ENCODE measurements around the gene SUB1. TPM values are rescaled to one million over a fixed set of nuclear protein-coding genes. Genes with fewer than 3 reads are reported as not detected.

Gene SUB1
- total RNA-seq, 1 experiment from 2014 or later = 324 TPM

DNA sequence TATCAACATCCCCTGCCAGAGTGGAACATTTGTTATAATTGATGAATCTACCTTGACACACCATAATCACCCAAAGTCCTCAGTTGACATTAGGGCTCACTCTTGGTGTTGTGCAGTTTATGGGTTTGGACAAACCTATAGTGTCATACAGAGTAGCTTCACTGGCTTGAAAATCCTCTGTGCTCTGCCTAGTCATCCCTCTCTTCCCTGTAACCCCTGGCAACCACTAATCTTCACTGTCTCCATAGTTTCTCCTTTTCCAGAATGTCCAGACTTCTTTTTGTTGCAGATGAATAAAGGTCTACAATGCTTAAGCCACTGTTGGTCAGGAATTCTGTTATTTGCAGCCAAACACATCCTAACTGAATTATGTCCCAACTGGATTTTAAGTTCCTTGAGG lies 22.5 kb upstream of the SUB1 start:
- ChIA-PET CTCF (no interaction called here), POLR2A (ENCODE audit: low non-redundant PET) (no interaction called here)
- TF ChIP-seq EZH2 (IDR thresholded peaks at IDR 0.05; ENCODE audit: borderline replicate concordance, low read depth, low read length, poor library complexity, severe bottlenecking) = no peak
- TF ChIP-seq, protein P1, sequence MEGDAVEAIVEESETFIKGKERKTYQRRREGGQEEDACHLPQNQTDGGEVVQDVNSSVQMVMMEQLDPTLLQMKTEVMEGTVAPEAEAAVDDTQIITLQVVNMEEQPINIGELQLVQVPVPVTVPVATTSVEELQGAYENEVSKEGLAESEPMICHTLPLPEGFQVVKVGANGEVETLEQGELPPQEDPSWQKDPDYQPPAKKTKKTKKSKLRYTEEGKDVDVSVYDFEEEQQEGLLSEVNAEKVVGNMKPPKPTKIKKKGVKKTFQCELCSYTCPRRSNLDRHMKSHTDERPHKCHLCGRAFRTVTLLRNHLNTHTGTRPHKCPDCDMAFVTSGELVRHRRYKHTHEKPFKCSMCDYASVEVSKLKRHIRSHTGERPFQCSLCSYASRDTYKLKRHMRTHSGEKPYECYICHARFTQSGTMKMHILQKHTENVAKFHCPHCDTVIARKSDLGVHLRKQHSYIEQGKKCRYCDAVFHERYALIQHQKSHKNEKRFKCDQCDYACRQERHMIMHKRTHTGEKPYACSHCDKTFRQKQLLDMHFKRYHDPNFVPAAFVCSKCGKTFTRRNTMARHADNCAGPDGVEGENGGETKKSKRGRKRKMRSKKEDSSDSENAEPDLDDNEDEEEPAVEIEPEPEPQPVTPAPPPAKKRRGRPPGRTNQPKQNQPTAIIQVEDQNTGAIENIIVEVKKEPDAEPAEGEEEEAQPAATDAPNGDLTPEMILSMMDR (conservative IDR thresholded peaks at IDR 0.05; ENCODE audit: low read depth, low read length) = no peak
- Histone ChIP-seq H3K9me3 (ENCODE audit: low read depth, low read length, poor library complexity, severe bottlenecking) (no peaks in the 10 kb centered on the region), H3K36me3 (ENCODE audit: insufficient read depth, low read length, poor library complexity, severe bottlenecking) (no peaks in the 10 kb centered on the region), H3K27ac (ENCODE audit: low read depth, low read length, poor library complexity, severe bottlenecking) (no peak overlapping the region), H3K27me3 (replicated peaks; ENCODE audit: insufficient read depth, low read depth, low read length, poor library complexity) (no peaks in the 10 kb centered on the region), H3K4me3 (ENCODE audit: low read depth, low read length, poor library complexity, severe bottlenecking) (no peak overlapping the region), H3K4me1 (ENCODE audit: insufficient read depth, low read length, poor library complexity, severe bottlenecking) (no peaks in the 10 kb centered on the region)
- DNase-seq (ENCODE audit: low spot score) = no peak
- intact Hi-C loops (cut with micrococcal nuclease; ENCODE audit: unreplicated experiment) = no loop called here
- BruUV-seq (replicated peaks) = no TSS peak

DNA sequence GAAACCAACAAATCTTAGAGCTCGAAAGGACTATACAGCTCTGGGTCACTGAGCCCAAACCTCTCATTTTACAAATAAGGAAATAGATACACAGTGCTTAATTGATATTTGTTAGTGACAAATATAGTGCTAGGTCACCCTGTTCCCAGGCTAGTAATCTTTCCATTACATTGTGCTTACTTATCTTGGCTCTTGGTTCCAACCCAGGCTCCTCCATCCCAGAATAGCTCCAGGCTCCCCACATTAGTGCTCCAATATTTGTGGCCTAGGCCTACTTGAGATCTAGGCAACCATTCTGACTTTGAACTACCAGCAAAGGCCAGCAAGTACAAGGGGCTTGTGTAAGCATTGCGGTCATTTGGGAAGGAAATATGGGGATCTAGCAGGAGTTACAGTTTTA lies 21.7 kb upstream of the SUB1 start:
- H3K4me3 ChIP-seq (ENCODE audit: low read depth, low read length, poor library complexity, severe bottlenecking) = no peak overlapping the region
- no peak overlapping the region for H3K27ac ChIP-seq (ENCODE audit: low read depth, low read length, poor library complexity, severe bottlenecking)
- ChIA-PET CTCF (no interaction called here), POLR2A (ENCODE audit: low non-redundant PET) (interaction anchor here (0.7 kb wide), 1 partner anchor 807 kb away, joined by 13 read pairs; no protein-coding TSS in a partner anchor)
- TF ChIP-seq, protein P1 (conservative IDR thresholded peaks at IDR 0.05; ENCODE audit: low read depth, low read length) = no peak
- no peak for TF ChIP-seq EZH2 (IDR thresholded peaks at IDR 0.05; ENCODE audit: borderline replicate concordance, low read depth, low read length, poor library complexity, severe bottlenecking)
- no peak for DNase-seq (ENCODE audit: low spot score)
- H3K4me1 ChIP-seq (ENCODE audit: insufficient read depth, low read length, poor library complexity, severe bottlenecking) = no peaks in the 10 kb centered on the region
- no peaks in the 10 kb centered on the region for H3K9me3 ChIP-seq (ENCODE audit: low read depth, low read length, poor library complexity, severe bottlenecking)
- H3K36me3 ChIP-seq (ENCODE audit: insufficient read depth, low read length, poor library complexity, severe bottlenecking) = no peaks in the 10 kb centered on the region
- BruUV-seq (replicated peaks) = no TSS peak
- intact Hi-C loops (cut with micrococcal nuclease; ENCODE audit: unreplicated experiment) = no loop called here
- no peaks in the 10 kb centered on the region for H3K27me3 ChIP-seq (replicated peaks; ENCODE audit: insufficient read depth, low read depth, low read length, poor library complexity)

DNA sequence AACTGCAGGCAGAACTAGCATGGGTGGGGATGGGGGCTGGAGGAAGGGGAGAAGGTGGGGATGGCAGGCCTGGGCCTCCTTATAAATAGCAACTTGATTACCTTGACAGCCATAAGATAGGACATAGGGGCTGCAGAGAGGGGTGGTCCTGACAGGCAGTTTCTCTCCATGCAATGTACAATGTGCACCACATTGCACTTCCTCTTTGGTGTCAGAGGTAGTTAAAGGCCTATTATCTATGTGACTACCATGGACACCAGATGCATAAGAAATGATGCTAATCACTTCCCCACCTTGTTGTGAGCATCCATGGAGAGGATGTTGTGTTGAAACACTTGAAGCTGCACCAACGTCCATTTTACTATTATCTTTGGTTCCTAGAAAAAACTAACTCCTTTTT lies 20.2 kb upstream of the SUB1 start:
- TF ChIP-seq EZH2 (IDR thresholded peaks at IDR 0.05; ENCODE audit: borderline replicate concordance, low read depth, low read length, poor library complexity, severe bottlenecking) = no peak
- BruUV-seq (replicated peaks) = no TSS peak
- Histone ChIP-seq H3K9me3 (ENCODE audit: low read depth, low read length, poor library complexity, severe bottlenecking) (no peaks in the 10 kb centered on the region), H3K4me1 (ENCODE audit: insufficient read depth, low read length, poor library complexity, severe bottlenecking) (no peaks in the 10 kb centered on the region), H3K36me3 (ENCODE audit: insufficient read depth, low read length, poor library complexity, severe bottlenecking) (no peaks in the 10 kb centered on the region), H3K27me3 (replicated peaks; ENCODE audit: insufficient read depth, low read depth, low read length, poor library complexity) (no peaks in the 10 kb centered on the region), H3K27ac (ENCODE audit: low read depth, low read length, poor library complexity, severe bottlenecking) (no peak overlapping the region), H3K4me3 (ENCODE audit: low read depth, low read length, poor library complexity, severe bottlenecking) (no peak overlapping the region)
- POLR2A ChIA-PET (ENCODE audit: low non-redundant PET) = no interaction called here
- CTCF ChIA-PET = no interaction called here
- intact Hi-C loops (cut with micrococcal nuclease; ENCODE audit: unreplicated experiment) = no loop called here
- no peak for DNase-seq (ENCODE audit: low spot score)

DNA sequence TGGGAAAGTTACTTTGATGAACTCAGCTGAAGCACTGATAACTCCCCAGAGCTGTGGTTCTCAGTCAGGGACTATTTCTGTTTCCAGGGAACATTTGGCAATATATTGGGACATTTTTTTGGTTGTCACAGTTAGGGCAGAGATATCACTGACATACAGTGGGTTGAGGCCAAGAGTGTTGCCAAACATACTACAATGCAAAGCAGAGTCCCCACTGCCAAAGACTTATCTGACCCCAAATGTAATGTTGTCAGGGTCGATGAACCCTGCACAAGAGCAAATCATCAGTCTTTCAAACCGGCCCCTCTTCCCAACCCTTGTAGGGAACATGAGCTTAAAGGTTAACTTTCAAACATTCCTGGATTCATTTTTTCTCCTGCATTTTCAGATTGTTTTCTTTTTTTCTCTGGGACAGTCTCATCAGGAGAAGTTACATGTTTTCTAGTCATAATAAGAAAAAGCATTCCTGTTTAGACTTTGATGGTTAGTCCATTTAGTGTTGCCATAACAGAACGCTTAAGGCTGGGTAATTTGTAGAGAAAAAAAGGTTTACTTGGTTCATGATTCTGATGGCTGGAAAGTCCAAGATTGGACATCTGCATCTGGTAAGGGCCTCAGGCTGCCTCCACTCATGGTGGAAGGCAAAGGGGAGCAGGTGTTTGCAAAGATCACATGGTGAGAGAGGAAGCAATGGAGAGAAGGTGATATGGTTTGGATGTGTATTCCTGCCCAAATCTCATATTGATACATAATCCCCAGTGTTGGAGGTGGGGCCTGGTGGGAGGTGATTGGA lies 18.8 kb upstream of the SUB1 start:
- Histone ChIP-seq H3K27ac (ENCODE audit: low read depth, low read length, poor library complexity, severe bottlenecking) (no peak overlapping the region), H3K9me3 (ENCODE audit: low read depth, low read length, poor library complexity, severe bottlenecking) (no peaks in the 10 kb centered on the region), H3K4me3 (ENCODE audit: low read depth, low read length, poor library complexity, severe bottlenecking) (no peak overlapping the region), H3K4me1 (ENCODE audit: insufficient read depth, low read length, poor library complexity, severe bottlenecking) (no peaks in the 10 kb centered on the region), H3K36me3 (ENCODE audit: insufficient read depth, low read length, poor library complexity, severe bottlenecking) (no peaks in the 10 kb centered on the region), H3K27me3 (replicated peaks; ENCODE audit: insufficient read depth, low read depth, low read length, poor library complexity) (no peaks in the 10 kb centered on the region)
- TF ChIP-seq EZH2 (IDR thresholded peaks at IDR 0.05; ENCODE audit: borderline replicate concordance, low read depth, low read length, poor library complexity, severe bottlenecking) = no peak
- TF ChIP-seq, protein P1 (conservative IDR thresholded peaks at IDR 0.05; ENCODE audit: low read depth, low read length) = no peak
- CTCF ChIA-PET = no interaction called here
- no TSS peak for BruUV-seq (replicated peaks)
- POLR2A ChIA-PET (ENCODE audit: low non-redundant PET) = no interaction called here
- intact Hi-C loops (cut with micrococcal nuclease; ENCODE audit: unreplicated experiment) = no loop called here
- DNase-seq (ENCODE audit: low spot score) = no peak

All from A673 (cell line).